ENCODE data around the gene EXPH5. TPM values are rescaled to one million over a fixed set of nuclear protein-coding genes. Genes with fewer than 3 reads are reported as not detected.

EXPH5 gene
- total and polyA plus RNA-seq, 2 of the 8 experiments (the other 6 are each of a cell fraction or from before 2014, with no cell fraction given), result 1.1 to 11.5 TPM

GRCh38 chr11:108597736-108598355 is 4.3 kb upstream of the EXPH5 start (continued):
- TF ChIP-seq CHD2 (IDR thresholded peaks at IDR 0.05; ENCODE audit: low read length), result no peak
- no peak for TF ChIP-seq TBP (IDR thresholded peaks at IDR 0.05; ENCODE audit: low read depth, low read length)
- no peak for TF ChIP-seq EGR1 (IDR thresholded peaks at IDR 0.05; ENCODE audit: borderline replicate concordance, low read depth, low read length)
